GM21423 (cell line): ENCODE data around the gene NOS2.

Source experiments
- ATAC-seq: cut with Tn5 transposase; IDR thresholded peaks from one replicate; pipeline ENCODE4 v1.9.1; 2021; ENCODE audit warnings: mild to moderate bottlenecking, moderate library complexity; ENCODE audit not compliant: unreplicated experiment

Gene NOS2

GRCh38 chr17:27819145-27819544 lies 18.8 kb upstream of the NOS2 start:
- ATAC-seq, result no peak

GRCh38 chr17:27818401-27819105 lies 18.2 kb upstream of the NOS2 start:
- ATAC-seq, result no peak

DNA sequence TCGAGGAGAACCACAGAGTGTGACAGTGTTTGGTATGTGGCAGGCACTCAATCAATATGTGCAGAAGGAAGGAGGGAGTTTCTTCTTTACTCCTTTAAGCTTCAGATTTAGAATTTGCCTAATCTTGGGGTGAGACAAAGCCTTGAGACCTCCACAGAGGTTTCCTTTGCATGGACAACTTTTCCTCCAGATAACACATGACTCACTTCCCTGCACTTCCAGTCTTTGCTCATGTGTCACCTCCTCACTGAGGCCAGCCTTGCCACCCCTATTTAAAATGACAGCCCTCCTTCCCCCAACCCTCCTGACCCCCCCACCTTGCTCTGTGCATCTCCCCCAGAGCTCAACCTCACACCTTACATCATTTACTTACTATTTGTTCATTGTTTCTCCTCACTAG lies 17.4 kb upstream of the NOS2 start:
- ATAC-seq, result no peak

DNA sequence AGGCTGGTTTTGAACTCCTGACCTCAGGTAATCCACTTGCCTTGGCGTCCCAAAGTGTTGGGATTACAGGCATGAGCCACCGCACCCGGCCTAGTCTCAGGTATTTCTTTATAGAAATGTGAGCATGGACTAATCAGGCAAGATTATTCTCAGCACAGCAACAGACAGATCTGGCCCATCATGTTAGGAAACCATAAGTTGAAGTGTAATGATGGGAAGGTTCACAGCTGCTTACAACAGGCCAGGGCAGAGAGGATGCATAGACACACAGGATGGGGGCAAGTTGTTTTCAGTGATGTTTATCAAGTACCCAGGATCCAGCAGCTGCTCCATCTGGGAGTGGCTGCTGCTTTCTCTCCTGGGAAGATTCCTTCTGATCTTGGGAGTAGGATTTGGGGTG lies 16.6 kb upstream of the NOS2 start:
- no peak for ATAC-seq

GRCh38 chr17:27811961-27812360 lies 11.6 kb upstream of the NOS2 start:
- no peak for ATAC-seq

- no peak for ATAC-seq
These were observed 10.7 kb upstream of the NOS2 start for GRCh38 chr17:27810902-27811557.

GRCh38 chr17:27810211-27810901 lies 10.0 kb upstream of the NOS2 start:
- peak; percentile 37 for ATAC-seq

DNA sequence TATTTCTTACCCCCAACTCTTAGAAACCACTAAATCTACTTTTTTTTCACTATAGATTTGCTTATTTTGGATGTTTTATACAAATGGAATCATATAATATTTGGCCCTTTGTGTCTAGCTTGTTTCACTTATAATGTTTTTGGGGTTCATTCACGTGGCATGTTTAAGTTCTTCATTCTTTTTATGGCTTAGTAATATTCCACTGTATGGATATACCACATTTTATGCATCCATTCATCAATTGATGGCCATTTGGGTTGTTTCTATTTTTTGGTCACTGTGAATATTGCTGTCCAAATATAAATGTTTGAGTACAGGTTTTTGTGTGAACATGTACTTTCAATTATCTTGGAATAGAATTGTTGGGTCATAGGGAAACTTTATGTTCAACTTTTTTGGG lies 9.2 kb upstream of the NOS2 start:
- ATAC-seq, result no peak

DNA sequence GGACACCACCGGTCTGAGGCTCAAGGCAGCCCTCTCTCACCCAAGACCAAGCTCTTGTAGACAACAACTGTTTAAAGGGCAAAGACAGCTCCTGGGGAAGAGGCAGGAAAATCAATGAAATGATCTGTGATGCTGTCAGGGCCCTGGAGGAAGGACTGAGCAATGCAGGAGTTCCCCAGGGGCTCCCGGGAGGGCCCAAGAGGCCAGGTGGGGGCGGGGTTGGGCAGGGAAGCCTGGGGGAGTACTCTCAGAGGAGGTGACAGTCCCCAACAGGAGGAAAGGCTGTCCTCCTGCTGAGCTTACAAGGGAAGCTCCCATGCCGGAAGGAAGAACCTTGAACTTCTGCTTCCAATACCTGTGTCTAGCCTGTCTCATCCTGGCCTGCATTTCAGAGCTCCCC lies 8.3 kb upstream of the NOS2 start:
- ATAC-seq, result no peak

DNA sequence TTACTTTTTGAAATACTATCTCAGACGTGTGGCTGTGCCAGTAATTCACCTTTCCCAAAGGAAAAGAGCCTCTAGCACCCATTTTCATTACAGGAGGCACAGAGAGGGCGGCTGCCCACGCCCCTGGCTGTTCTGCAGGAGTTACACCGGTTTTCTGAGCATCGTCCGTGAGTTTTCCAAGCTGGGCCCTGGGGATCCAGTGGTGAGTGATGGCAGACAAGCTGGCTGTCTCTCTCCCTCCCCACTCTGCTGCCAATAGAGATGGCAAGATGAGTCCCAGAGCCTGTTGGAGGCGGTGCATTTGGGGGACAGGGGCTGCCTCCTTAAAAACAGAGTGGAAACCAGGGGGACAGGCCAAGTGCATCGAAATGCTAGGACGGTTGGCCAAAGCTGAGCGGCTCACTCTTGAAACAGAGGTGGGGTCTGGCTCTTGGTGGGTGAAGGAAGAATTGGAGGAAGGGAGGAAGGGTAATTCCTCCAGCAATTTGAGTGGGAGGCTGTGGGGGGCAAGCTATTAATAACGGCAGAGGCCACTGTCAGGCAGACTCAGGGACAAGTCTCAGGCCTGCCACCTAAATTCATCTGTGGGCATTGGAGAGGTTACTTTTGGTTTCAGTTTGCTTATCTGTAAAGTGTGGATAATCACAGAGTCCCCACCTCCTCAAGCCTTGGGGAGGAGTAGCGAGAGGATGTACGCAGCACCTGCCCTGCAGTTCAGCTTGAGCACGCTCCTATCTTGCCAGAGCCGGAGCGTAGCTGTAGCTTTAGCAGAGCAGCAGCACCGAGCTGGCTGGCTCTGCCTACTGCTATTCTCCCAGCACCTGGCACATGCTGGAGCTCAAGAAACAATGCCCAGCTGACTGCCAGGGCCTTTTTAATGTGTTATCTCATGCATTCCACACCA lies 7.5 kb upstream of the NOS2 start:
- ATAC-seq, result peak; percentile 67

DNA sequence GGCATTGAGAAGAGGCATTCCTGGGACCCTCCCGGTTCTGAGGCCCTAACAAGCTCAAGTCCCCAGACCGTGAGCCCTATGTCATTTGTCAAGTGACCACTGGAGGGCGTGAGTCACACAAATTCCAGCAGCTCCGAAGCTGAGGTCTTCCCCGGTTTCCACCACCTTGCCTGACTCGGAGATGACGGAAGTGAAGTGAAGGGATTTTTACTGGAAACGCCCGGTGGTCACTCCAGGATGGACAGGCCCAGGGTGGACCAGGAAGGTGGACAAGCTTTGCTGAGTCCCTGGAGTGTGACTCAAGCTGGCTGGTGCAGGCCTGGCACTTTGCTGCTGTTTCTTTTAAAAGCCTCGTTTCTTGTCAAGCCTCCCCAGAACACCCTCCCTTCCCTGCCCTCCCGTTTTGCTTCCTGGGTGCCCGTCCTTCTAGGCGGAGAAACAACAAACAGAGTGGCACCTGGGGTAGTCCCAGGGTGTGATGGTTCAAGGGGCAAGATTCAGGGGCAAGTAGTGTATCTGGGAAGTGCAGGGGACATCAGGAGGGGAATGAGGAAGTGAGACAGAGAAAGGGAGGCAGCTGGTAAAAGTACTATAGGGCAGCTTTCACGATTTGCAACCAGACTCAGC lies 5.3 kb upstream of the NOS2 start:
- ATAC-seq, result peak; percentile 37

DNA sequence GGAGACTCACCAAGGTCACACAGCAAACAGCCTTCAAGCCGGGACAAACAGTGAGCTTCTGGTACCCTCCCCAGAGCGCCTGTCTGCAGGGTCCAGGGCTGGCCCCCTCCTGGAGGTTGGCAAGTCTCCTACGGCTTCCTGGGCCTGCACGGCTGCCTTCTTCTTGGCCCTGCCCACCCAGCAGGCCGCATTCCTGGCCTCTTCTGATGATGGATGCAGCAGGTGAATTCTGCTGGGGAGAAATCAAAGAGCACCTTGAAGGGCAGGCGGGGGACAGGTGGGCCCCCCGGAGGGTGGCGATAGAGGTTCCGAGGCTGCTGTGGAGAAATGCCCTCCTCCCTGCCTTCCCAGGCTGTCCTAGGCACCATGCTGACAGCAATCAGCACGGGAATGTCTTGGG lies 3.8 kb upstream of the NOS2 start:
- ATAC-seq, result no peak

DNA sequence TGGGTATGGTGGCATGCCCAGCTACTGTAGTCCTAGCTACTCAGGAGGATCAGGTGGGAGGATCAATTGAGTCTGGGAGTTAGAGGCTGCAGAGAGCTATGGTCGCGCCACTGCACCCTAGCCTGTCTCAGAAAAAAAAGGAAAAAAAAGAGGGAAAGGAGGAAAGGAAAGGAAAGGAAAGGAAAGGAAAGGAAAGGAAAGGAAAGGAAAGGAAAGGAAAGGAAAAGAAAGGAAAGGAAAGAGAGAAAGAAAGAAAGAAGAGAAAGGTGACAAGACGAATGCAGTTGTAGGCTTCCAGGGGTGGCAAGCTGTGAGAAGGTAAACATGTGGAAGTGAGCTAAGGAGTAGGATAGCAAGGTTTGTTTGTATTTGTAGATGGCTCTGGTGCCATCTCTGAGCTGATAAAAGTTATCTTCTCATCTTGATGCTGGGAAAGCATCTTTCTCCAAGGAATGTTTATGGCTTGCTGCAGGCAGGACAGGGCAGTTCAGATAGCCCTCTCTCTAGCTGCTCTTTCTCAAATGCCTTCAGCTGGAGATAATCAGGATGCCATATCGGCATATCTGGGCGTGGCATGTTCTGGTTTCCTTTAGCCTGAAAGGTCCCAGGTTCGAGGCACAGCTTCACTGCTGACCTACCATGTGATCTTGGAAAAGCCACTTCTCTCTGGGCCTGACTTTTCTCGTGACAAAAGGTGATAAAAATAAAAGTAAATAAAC lies 2.8 kb upstream of the NOS2 start:
- ATAC-seq, result no peak

DNA sequence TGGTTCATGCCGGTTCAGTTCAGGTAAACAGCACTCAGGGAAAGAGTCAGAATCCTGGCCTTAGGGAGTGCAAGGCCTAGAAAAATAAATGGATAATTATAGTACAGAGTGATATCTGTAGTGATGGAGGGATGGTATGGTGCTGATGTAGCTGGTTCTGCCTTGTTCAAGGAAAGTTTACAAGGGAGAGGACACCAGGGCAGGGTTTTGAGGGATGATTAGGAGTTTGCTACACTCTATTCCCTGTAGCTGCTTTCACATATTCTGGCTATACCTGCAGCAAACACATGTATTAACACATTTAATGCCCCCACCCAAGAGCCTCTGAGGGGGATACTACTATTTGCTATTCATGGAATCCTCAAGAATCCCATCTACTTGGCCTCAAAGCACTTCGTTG lies 1.7 kb upstream of the NOS2 start:
- no peak for ATAC-seq

DNA sequence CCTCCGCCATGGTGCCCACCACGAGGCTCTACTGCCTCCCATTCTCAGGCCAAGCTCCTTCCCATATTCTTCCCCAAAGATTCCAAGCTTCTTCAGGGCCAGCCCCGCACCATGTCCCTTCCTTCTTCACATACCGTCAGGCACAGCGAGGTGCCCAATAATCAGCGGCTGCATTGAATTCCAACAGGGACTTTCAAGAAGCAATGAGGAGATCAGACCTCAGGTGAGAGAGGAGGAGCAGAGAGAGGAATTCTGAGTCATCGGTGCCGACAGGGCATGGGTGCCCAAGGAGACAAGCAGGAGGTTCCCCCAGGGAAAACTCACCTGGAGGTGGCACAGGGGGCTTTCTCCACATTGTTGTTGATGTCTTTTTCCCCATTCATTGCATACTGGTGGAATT lies 2.0 kb downstream of the NOS2 start:
- no peak for ATAC-seq

- no peak for ATAC-seq
These were observed 2.8 kb downstream of the NOS2 start for GRCh38 chr17:27797390-27798091.

- ATAC-seq, result no peak
These were observed 6.3 kb downstream of the NOS2 start for GRCh38 chr17:27793906-27794569.

- ATAC-seq, result no peak
These were observed 7.0 kb downstream of the NOS2 start for GRCh38 chr17:27793168-27793905.
